Choroid plexus epithelial cell (primary cell): Measurements from ENCODE around the gene SLC16A9.
A peak's percentile ranks its signal among the peaks of the same experiment; 100 is the strongest.
"Not testable (repeated sequence)": the region's sequence is repeated elsewhere in the genome, so short reads cannot be mapped to it uniquely, and the experiment has no call there.

Experiments used
- DNase-seq: peaks from one replicate; pipeline ENCODE4 v3.0.0-alpha.2; 2010; ENCODE audit warnings: low read depth
- H3K4me3 ChIP-seq: 2 replicates; pipeline ENCODE4 v1.5.1; 2011; ENCODE audit warnings: low read depth, mild to moderate bottlenecking, control low read depth, low read length, moderate library complexity
- TF ChIP-seq, protein P1 (sequence below): conservative IDR thresholded peaks from 2 replicates; pipeline ENCODE4 v1.5.1; 2011; ENCODE audit warnings: low read depth, mild to moderate bottlenecking, control low read depth, inconsistent platforms, low read length, moderate library complexity

SLC16A9 gene

GRCh38 chr10:59675812-59676211, 33.8 kb downstream of the SLC16A9 start:
- no peak for DNase-seq
- H3K4me3 ChIP-seq: no peak overlapping the region
- TF ChIP-seq, protein P1, sequence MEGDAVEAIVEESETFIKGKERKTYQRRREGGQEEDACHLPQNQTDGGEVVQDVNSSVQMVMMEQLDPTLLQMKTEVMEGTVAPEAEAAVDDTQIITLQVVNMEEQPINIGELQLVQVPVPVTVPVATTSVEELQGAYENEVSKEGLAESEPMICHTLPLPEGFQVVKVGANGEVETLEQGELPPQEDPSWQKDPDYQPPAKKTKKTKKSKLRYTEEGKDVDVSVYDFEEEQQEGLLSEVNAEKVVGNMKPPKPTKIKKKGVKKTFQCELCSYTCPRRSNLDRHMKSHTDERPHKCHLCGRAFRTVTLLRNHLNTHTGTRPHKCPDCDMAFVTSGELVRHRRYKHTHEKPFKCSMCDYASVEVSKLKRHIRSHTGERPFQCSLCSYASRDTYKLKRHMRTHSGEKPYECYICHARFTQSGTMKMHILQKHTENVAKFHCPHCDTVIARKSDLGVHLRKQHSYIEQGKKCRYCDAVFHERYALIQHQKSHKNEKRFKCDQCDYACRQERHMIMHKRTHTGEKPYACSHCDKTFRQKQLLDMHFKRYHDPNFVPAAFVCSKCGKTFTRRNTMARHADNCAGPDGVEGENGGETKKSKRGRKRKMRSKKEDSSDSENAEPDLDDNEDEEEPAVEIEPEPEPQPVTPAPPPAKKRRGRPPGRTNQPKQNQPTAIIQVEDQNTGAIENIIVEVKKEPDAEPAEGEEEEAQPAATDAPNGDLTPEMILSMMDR: peak; percentile 24

DNA sequence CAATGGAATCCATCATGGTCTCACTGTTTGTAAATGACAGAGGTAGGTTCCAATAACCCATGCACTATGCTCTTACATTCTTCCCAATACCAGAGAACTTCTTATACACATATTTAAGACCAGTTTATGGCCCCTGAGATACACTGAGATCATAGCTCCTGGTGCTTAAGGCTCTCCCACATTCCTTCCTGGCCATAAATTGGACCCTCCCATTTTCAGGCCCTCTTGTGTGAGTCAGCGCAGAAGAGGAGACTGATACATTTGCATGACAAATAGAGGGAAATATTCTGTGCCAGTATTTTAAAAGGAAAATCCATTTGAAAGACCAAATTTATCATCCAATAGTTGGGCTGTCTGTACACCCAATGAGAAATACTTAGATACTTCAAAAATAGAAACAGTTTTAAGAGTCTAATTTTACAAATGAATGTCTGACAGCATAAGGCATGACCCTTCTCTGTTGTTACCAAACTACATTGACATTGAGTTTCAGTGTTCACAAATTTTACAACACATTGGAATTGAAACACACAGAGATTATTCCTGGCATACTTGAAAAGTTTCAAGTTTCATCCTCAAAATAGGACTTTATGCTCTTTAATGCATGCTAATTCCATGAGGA, 35.3 kb downstream of the SLC16A9 start:
- TF ChIP-seq, protein P1: no peak
- DNase-seq: peak; percentile 35

DNA sequence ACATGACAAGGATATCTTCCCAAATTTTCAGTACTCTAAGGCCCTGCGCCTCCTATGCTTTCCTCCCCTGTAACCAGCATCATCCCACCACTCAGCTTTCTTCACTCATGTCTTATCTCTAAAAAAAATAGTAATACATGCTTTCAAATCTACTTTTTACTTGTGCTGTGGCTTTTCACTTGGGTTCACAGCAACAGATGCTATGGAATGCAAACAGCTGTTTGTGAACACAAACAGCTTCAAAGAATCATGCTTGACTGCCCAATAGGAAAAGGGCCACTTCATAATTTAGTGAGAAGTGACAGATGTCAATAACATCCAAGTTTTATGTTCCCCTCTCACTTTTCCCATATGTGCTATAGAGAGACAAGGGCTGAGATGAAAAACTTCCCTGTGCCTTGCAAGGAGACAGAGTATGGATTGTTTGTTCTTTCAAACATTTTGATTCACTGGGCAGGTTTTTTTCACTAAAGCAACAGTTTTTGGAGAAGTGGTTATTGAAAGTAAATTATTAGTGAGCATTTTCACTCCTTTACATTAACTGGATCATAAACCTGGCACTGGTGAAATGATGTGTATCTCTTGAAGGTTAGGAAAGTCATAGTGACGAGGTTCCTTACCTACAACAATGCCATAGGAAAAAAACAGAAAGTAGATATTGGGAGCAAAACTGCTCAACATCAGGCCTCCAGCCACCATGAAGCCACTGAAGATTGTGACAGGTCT, 37.3 kb downstream of the SLC16A9 start:
- H3K4me3 ChIP-seq: no peak overlapping the region
- DNase-seq: no peak
- TF ChIP-seq, protein P1: no peak

More for the DNA sequence above, 35.3 kb downstream of the SLC16A9 start:
- no peak overlapping the region for H3K4me3 ChIP-seq

DNA sequence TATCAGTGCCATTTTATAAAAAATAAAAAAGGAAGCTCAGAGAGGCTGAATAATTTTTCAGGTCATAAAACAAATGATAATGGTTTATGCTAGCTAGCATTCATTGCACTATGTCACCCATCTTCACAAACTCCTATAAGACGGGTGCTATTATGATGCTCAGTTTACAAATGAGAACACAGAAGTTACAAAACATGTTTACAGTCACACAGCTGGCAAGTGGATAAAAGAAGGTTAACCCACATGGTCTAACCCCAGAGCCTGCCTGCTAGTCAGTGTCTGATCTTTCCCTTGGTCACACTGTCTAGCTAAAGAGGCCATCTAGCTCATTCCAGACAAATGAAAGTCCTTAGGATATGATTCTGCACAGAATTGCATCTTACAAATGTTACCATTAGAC, 39.4 kb downstream of the SLC16A9 start:
- no peak for DNase-seq
- H3K4me3 ChIP-seq: no peak overlapping the region
- TF ChIP-seq, protein P1: no peak

DNA sequence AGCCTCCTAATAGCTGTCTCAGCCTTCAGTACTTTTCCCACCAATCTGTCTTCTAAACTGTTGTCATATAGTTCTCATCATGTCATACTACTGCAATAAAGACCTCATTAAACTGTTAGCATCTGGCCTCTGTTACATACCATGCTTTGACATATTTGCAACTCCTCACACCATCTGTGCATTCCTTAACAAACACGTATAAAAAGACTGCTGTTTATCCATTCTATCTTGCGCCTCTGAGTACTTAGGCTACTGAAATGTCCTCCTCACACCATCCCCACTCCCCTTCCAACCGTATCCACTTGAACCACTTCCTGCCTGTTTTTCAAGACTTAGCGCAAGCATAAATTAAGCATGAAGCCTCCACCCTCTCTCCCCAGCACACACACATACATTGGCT, 41.6 kb downstream of the SLC16A9 start:
- no peak for DNase-seq
- H3K4me3 ChIP-seq: no peak overlapping the region
- TF ChIP-seq, protein P1: no peak

- DNase-seq: no peak
- no peak overlapping the region for H3K4me3 ChIP-seq
- TF ChIP-seq, protein P1: no peak
Measured at GRCh38 chr10:59666310-59666709, 43.3 kb downstream of the SLC16A9 start.

DNA sequence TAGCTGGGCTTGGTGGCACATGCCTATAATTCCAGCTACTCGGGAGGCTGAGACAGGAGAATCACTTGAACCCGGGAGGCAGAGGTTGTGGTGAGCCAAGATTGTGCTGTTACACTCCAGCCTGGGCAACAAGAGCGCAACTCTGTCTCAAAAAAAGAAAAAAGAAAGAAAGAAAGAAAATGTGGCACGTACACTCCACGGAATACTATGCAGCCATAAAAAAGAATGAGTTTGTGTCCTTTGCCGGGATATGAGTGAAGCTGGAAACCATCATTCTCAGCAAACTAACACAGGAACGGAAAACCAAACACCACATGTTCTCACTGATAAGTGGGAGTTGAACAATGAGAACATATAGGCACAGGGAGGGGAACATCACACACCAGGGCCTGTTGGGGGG, 46.4 kb downstream of the SLC16A9 start:
- DNase-seq, H3K4me3 ChIP-seq: not testable (repeated sequence)
